GM23338 (cell line): ENCODE results near the gene SNAPC2. TPM values are rescaled to one million over a fixed set of nuclear protein-coding genes. Genes with fewer than 3 reads are reported as not detected.

ENCODE experiments used
- ATAC-seq: fragments of 200-7000 bp; cut with Tn5 transposase; 3 replicates; pipeline ENCODE4 v1.9.1; 2020
- DNase-seq: peaks from one replicate; pipeline ENCODE4 v3.0.0-alpha.2; 2015; ENCODE audit warnings: low spot score
- H2AFZ ChIP-seq: fragments of 200-600 bp; sonication (generic); 2 replicates; pipeline ENCODE4 v1.8.0; 2016; ENCODE audit warnings: antibody characterized with exemption, mild to moderate bottlenecking, moderate library complexity
- H3F3A ChIP-seq: fragments of 200-600 bp; sonication (generic); replicated peaks from 2 replicates; pipeline ENCODE4 v1.8.0; 2017; ENCODE audit warnings: antibody characterized with exemption, mixed run types, low read depth
- H3K27ac ChIP-seq: fragments of 200-600 bp; sonication (generic); 2 replicates; pipeline ENCODE4 v1.6.1; 2016; ENCODE audit warnings: low read depth
- H3K27me3 ChIP-seq: fragments of 200-600 bp; sonication (generic); 2 replicates; pipeline ENCODE4 v1.8.0; 2016; ENCODE audit warnings: mild to moderate bottlenecking, mixed run types, moderate library complexity; ENCODE audit not compliant: insufficient read depth
- H3K36me3 ChIP-seq: fragments of 200-600 bp; sonication (generic); 2 replicates; pipeline ENCODE4 v1.8.0; 2016; ENCODE audit warnings: mild to moderate bottlenecking; ENCODE audit not compliant: insufficient read depth
- H3K4me1 ChIP-seq: fragments of 200-600 bp; sonication (generic); 2 replicates; pipeline ENCODE4 v1.8.0; 2016; ENCODE audit warnings: mild to moderate bottlenecking, moderate library complexity; ENCODE audit not compliant: insufficient read depth
- H3K4me2 ChIP-seq: fragments of 200-600 bp; sonication (generic); 2 replicates; pipeline ENCODE4 v1.7.1; 2017; ENCODE audit warnings: mixed run types
- H3K4me3 ChIP-seq: fragments of 200-600 bp; sonication (generic); 2 replicates; pipeline ENCODE4 v1.6.1; 2016; ENCODE audit warnings: mixed run types
- H3K79me2 ChIP-seq: fragments of 200-600 bp; sonication (generic); replicated peaks from 2 replicates; pipeline ENCODE4 v1.8.0; 2017; ENCODE audit warnings: mild to moderate bottlenecking; ENCODE audit not compliant: insufficient read depth
- H3K9me2 ChIP-seq: fragments of 200-600 bp; sonication (generic); 2 replicates; pipeline ENCODE4 v1.8.0; 2017; ENCODE audit not compliant: insufficient read depth
- H4K20me1 ChIP-seq: fragments of 200-600 bp; sonication (generic); replicated peaks from 2 replicates; pipeline ENCODE4 v1.8.0; 2017; ENCODE audit warnings: mild to moderate bottlenecking; ENCODE audit not compliant: insufficient read depth
- H3K27ac Mint-ChIP-seq: 2 replicates; pipeline ENCODE4 v1.8.0; 2020; ENCODE audit warnings: inconsistent platforms, mild to moderate bottlenecking, moderate library complexity, mixed read lengths
- H3K27me3 Mint-ChIP-seq: 3 replicates; pipeline ENCODE4 v1.8.0; 2022; ENCODE audit warnings: low read depth, mild to moderate bottlenecking, moderate library complexity, mixed read lengths, inconsistent platforms; ENCODE audit not compliant: insufficient read depth, poor library complexity
- H3K36me3 Mint-ChIP-seq: 3 replicates; pipeline ENCODE4 v1.8.0; 2021; ENCODE audit warnings: low read depth, mild to moderate bottlenecking, inconsistent platforms, moderate library complexity, mixed read lengths
- H3K4me1 Mint-ChIP-seq: 3 replicates; pipeline ENCODE4 v1.8.0; 2020; ENCODE audit warnings: mild to moderate bottlenecking, inconsistent platforms, mixed read lengths
- H3K4me3 Mint-ChIP-seq: 3 replicates; pipeline ENCODE4 v1.8.0; 2021; ENCODE audit warnings: moderate library complexity, mild to moderate bottlenecking, inconsistent platforms, mixed read lengths
- H3K9me3 Mint-ChIP-seq: 3 replicates; pipeline ENCODE4 v1.8.0; 2020; ENCODE audit warnings: moderate library complexity, mild to moderate bottlenecking, inconsistent platforms, mixed read lengths
- CREB1 ChIP-seq: fragments of 250-450 bp; sonication (Bioruptor Pico); IDR thresholded peaks from 2 replicates; pipeline ENCODE4 v1.5.0; 2020; ENCODE audit warnings: low read depth, mild to moderate bottlenecking, moderate library complexity
- CTCF ChIP-seq, 2 experiments: fragments of 200-600 bp in 1 of 2; sonication (generic) in 1 of 2; conservative IDR thresholded peaks; 2 replicates each; pipeline versions ENCODE4 v1.5.1 to v1.6.1; 2016 to 2017; ENCODE audit warnings: antibody characterized with exemption in 2 of 2, low read depth in 2 of 2, mild to moderate bottlenecking in 2 of 2, moderate library complexity in 1 of 2
- ETS1 ChIP-seq: IDR thresholded peaks from 2 replicates; pipeline ENCODE4 v1.6.1; 2016; ENCODE audit warnings: antibody characterized with exemption
- EZH2 ChIP-seq: fragments of 200-600 bp; sonication (generic); IDR thresholded peaks from one replicate; pipeline ENCODE4 v1.8.0; 2017; ENCODE audit warnings: antibody characterized with exemption, mild to moderate bottlenecking, low read depth; ENCODE audit not compliant: unreplicated experiment
- EZH2phosphoT487 ChIP-seq: fragments of 200-600 bp; sonication (generic); IDR thresholded peaks from one replicate; pipeline ENCODE4 v1.8.1; 2018; ENCODE audit warnings: antibody characterized with exemption; ENCODE audit not compliant: unreplicated experiment
- JUNB ChIP-seq: IDR thresholded peaks from one replicate; pipeline ENCODE4 v1.6.1; 2016; ENCODE audit warnings: antibody characterized with exemption; ENCODE audit not compliant: unreplicated experiment
- NANOG ChIP-seq: IDR thresholded peaks from 2 replicates; pipeline ENCODE4 v1.6.1; 2016; ENCODE audit warnings: antibody characterized with exemption, borderline replicate concordance
- POLR2AphosphoS5 ChIP-seq: IDR thresholded peaks from 2 replicates; pipeline ENCODE4 v1.6.1; 2016; ENCODE audit warnings: antibody characterized with exemption, low read depth
- REST ChIP-seq: IDR thresholded peaks from one replicate; pipeline ENCODE4 v1.6.1; 2018; ENCODE audit warnings: antibody characterized with exemption; ENCODE audit not compliant: unreplicated experiment
- STAT1 ChIP-seq: IDR thresholded peaks from one replicate; pipeline ENCODE4 v1.6.1; 2016; ENCODE audit warnings: antibody characterized with exemption; ENCODE audit not compliant: unreplicated experiment
- ZNF114 ChIP-seq: fragments of 250-450 bp; sonication (Bioruptor Pico); IDR thresholded peaks from 2 replicates; pipeline ENCODE4 v1.5.0; 2020; ENCODE audit warnings: mild to moderate bottlenecking, moderate library complexity
- ZNF462 ChIP-seq: fragments of 250-450 bp; sonication (Bioruptor Pico); IDR thresholded peaks from 2 replicates; pipeline ENCODE4 v1.5.0; 2020; ENCODE audit warnings: mild to moderate bottlenecking, moderate library complexity
- polyA plus RNA-seq: library from polyadenylated mRNA; unstranded; fragments of >200 nt; fragmentation: Nextera tagmentation; extraction: Ambion mirVana; gene quantifications from 2 replicates; pipeline ENCODE4 v1.2.1, GENCODE V29; 2016
- total RNA-seq: library from RNA; depleted of rRNA; stranded (reverse); fragments of >200 nt; shearing (Covaris generic); gene quantifications from 2 replicates; pipeline ENCODE4 v1.2.3, GENCODE V29; 2014

The SNAPC2 gene
- total and polyA plus RNA-seq, 2 experiments from 2014 or later = 17.1 to 25.1 TPM

GRCh38 chr19:7965259-7965841 is 45.2 kb downstream of the SNAPC2 start:
- H3K36me3 Mint-ChIP-seq = peaks cover 74% of the 10 kb centered on the region
- peaks cover 42% of the 10 kb centered on the region; the same call in 1 of the 2 replicates for H4K20me1 ChIP-seq
- H3K36me3 ChIP-seq = peaks cover 44% of the 10 kb centered on the region
- no peaks in the 10 kb centered on the region for H3K9me3 Mint-ChIP-seq
- ATAC-seq (no peak), DNase-seq (no peak)
- no peak overlapping the region for H3K27ac ChIP-seq
- peaks cover 39% of the 10 kb centered on the region for H3F3A ChIP-seq
- no peak overlapping the region for H3K4me3 Mint-ChIP-seq
- H2AFZ ChIP-seq = no peak overlapping the region
- H3K27ac Mint-ChIP-seq = no peak overlapping the region
- H3K4me2 ChIP-seq = no peak overlapping the region
- H3K79me2 ChIP-seq = no peaks in the 10 kb centered on the region; the same call in 1 of the 2 replicates
- no peaks in the 10 kb centered on the region for H3K9me2 ChIP-seq
- no peaks in the 10 kb centered on the region for H3K27me3 ChIP-seq
- H3K27me3 Mint-ChIP-seq = peaks cover 14% of the 10 kb centered on the region
- peaks cover 12% of the 10 kb centered on the region for H3K4me1 ChIP-seq
- H3K4me1 Mint-ChIP-seq = peaks cover 15% of the 10 kb centered on the region
- no peak for TF ChIP-seq CREB1 (CRISPR knock-in tag)
- TF ChIP-seq CTCF (conservative IDR thresholded peaks at IDR 0.05; ENCODE audit: low read depth in 2 of 2) = no peak
- no peak for TF ChIP-seq ETS1
- no peak for TF ChIP-seq EZH2phosphoT487
- TF ChIP-seq ZNF114 (CRISPR knock-in tag) = no peak
- no peak for TF ChIP-seq STAT1
- no peak for TF ChIP-seq POLR2AphosphoS5
- TF ChIP-seq REST = no peak
- no peak for TF ChIP-seq EZH2
- no peak for TF ChIP-seq JUNB
- TF ChIP-seq ZNF462 (CRISPR knock-in tag) = no peak
- TF ChIP-seq NANOG = no peak
- no peak overlapping the region for H3K4me3 ChIP-seq
